HEK293 (cell line): Measurements from ENCODE around the gene KIAA1755.

ENCODE experiments used
- KLF10 ChIP-seq: fragments of 450-650 bp; IDR thresholded peaks from 2 replicates; pipeline ENCODE4 v1.5.1; 2018; ENCODE audit warnings: missing biosample characterization, mild to moderate bottlenecking, missing genetic modification characterization
- ZFHX2 ChIP-seq: fragments of 450-650 bp; formaldehyde crosslinking; conservative IDR thresholded peaks from 2 replicates; pipeline ENCODE4 v1.5.1; 2016; ENCODE audit warnings: missing biosample characterization, missing genetic modification characterization
- ZNF138 ChIP-seq: fragments of 450-650 bp; formaldehyde crosslinking; IDR thresholded peaks from 2 replicates; pipeline ENCODE4 v1.5.1; 2016; ENCODE audit warnings: missing biosample characterization, missing genetic modification characterization, borderline replicate concordance
- ZNF274 ChIP-seq, 2 experiments: fragments of 200-500 bp in 1 of 2; fragments of 450-650 bp in 1 of 2; sonication (Bioruptor generic) in 1 of 2; formaldehyde crosslinking in 1 of 2; IDR thresholded peaks; 2 replicates each; pipeline versions ENCODE4 v1.5.1 to v1.6.1; 2014 to 2016; ENCODE audit warnings: borderline replicate concordance in 1 of 2, inconsistent platforms in 1 of 2, low read length in 1 of 2, missing biosample characterization in 1 of 2, missing genetic modification characterization in 1 of 2
- ZNF654 ChIP-seq: fragments of 450-650 bp; formaldehyde crosslinking; IDR thresholded peaks from 2 replicates; pipeline ENCODE4 v1.5.1; 2016; ENCODE audit warnings: low read depth, missing biosample characterization, missing genetic modification characterization
- ZNF707 ChIP-seq: fragments of 450-650 bp; formaldehyde crosslinking; IDR thresholded peaks from 2 replicates; pipeline ENCODE4 v1.5.1; 2016; ENCODE audit warnings: missing biosample characterization, missing genetic modification characterization
- TF ChIP-seq, protein P1 (sequence below): fragments of 450-650 bp; formaldehyde crosslinking; IDR thresholded peaks from 2 replicates; pipeline ENCODE4 v1.5.1; 2016; ENCODE audit warnings: missing biosample characterization, missing genetic modification characterization
- TF ChIP-seq, protein P2 (sequence below): fragments of 450-650 bp; formaldehyde crosslinking; IDR thresholded peaks from 2 replicates; pipeline ENCODE4 v1.5.1; 2016; ENCODE audit warnings: missing biosample characterization, missing genetic modification characterization
- TF ChIP-seq, protein P3 (sequence below): fragments of 450-650 bp; formaldehyde crosslinking; IDR thresholded peaks from 2 replicates; pipeline ENCODE4 v1.5.1; 2016; ENCODE audit warnings: missing biosample characterization, missing genetic modification characterization, low read depth
- TF ChIP-seq, protein P4 (sequence below): fragments of 450-650 bp; formaldehyde crosslinking; IDR thresholded peaks from 2 replicates; pipeline ENCODE4 v1.5.1; 2016; ENCODE audit warnings: missing biosample characterization, missing genetic modification characterization
- TF ChIP-seq, protein P5 (sequence below): fragments of 450-650 bp; formaldehyde crosslinking; IDR thresholded peaks from 2 replicates; pipeline ENCODE4 v1.5.1; 2016; ENCODE audit warnings: missing biosample characterization, missing genetic modification characterization

DNA sequence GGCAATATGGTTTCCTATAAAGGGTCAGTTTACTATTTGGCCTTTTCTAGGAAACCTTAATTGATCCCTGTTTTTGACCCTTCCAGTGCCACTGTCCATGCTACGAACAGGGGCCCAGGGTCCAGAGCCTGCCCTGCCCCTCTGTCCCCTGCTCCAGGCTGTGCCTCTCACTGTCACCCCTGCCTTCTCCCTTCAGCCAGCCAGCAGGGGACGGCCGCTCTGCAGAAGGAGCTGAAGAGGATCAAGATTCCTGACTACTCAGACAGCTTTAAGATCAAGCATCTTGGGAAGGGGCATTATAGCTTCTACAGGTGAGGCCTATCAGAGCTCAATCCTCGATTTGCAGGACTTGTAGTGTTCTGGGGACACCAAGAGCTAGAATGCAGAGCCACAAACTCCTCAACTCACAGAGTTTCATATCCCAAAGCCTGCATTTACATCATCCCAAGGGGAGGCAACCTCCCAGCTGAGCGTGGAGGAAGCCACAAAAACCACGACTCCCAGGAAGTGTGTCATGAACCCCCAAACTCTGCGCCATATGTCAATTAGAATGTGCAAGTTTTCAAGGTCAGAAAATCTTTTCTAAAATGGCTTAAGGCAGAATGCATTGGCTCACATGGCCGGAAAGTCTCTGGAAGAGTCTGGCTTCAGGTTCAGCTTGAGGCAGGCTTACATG lies 47.0 kb upstream of the KIAA1755 start:
- TF ChIP-seq, protein P1, sequence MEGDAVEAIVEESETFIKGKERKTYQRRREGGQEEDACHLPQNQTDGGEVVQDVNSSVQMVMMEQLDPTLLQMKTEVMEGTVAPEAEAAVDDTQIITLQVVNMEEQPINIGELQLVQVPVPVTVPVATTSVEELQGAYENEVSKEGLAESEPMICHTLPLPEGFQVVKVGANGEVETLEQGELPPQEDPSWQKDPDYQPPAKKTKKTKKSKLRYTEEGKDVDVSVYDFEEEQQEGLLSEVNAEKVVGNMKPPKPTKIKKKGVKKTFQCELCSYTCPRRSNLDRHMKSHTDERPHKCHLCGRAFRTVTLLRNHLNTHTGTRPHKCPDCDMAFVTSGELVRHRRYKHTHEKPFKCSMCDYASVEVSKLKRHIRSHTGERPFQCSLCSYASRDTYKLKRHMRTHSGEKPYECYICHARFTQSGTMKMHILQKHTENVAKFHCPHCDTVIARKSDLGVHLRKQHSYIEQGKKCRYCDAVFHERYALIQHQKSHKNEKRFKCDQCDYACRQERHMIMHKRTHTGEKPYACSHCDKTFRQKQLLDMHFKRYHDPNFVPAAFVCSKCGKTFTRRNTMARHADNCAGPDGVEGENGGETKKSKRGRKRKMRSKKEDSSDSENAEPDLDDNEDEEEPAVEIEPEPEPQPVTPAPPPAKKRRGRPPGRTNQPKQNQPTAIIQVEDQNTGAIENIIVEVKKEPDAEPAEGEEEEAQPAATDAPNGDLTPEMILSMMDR (tag by site-specific recombination), result no peak
- TF ChIP-seq, protein P2, sequence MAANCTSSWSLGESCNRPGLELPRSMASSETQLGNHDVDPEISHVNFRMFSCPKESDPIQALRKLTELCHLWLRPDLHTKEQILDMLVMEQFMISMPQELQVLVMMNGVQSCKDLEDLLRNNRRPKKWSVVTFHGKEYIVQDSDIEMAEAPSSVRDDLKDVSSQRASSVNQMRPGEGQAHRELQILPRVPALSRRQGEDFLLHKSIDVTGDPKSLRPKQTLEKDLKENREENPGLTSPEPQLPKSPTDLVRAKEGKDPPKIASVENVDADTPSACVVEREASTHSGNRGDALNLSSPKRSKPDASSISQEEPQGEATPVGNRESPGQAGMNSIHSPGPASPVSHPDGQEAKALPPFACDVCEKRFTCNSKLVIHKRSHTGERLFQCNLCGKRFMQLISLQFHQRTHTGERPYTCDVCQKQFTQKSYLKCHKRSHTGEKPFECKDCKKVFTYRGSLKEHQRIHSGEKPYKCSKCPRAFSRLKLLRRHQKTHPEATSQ (tag by site-specific recombination), result no peak
- TF ChIP-seq ZNF138 (tag by site-specific recombination), result no peak
- TF ChIP-seq ZNF274 (IDR thresholded peaks at IDR 0.05; ENCODE audit: low read length), result no peak
- no peak for TF ChIP-seq ZNF274 (tag by site-specific recombination; IDR thresholded peaks at IDR 0.05; ENCODE audit: borderline replicate concordance)
- TF ChIP-seq, protein P3, sequence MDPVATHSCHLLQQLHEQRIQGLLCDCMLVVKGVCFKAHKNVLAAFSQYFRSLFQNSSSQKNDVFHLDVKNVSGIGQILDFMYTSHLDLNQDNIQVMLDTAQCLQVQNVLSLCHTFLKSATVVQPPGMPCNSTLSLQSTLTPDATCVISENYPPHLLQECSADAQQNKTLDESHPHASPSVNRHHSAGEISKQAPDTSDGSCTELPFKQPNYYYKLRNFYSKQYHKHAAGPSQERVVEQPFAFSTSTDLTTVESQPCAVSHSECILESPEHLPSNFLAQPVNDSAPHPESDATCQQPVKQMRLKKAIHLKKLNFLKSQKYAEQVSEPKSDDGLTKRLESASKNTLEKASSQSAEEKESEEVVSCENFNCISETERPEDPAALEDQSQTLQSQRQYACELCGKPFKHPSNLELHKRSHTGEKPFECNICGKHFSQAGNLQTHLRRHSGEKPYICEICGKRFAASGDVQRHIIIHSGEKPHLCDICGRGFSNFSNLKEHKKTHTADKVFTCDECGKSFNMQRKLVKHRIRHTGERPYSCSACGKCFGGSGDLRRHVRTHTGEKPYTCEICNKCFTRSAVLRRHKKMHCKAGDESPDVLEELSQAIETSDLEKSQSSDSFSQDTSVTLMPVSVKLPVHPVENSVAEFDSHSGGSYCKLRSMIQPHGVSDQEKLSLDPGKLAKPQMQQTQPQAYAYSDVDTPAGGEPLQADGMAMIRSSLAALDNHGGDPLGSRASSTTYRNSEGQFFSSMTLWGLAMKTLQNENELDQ (tag by site-specific recombination), result no peak
- TF ChIP-seq, protein P4, sequence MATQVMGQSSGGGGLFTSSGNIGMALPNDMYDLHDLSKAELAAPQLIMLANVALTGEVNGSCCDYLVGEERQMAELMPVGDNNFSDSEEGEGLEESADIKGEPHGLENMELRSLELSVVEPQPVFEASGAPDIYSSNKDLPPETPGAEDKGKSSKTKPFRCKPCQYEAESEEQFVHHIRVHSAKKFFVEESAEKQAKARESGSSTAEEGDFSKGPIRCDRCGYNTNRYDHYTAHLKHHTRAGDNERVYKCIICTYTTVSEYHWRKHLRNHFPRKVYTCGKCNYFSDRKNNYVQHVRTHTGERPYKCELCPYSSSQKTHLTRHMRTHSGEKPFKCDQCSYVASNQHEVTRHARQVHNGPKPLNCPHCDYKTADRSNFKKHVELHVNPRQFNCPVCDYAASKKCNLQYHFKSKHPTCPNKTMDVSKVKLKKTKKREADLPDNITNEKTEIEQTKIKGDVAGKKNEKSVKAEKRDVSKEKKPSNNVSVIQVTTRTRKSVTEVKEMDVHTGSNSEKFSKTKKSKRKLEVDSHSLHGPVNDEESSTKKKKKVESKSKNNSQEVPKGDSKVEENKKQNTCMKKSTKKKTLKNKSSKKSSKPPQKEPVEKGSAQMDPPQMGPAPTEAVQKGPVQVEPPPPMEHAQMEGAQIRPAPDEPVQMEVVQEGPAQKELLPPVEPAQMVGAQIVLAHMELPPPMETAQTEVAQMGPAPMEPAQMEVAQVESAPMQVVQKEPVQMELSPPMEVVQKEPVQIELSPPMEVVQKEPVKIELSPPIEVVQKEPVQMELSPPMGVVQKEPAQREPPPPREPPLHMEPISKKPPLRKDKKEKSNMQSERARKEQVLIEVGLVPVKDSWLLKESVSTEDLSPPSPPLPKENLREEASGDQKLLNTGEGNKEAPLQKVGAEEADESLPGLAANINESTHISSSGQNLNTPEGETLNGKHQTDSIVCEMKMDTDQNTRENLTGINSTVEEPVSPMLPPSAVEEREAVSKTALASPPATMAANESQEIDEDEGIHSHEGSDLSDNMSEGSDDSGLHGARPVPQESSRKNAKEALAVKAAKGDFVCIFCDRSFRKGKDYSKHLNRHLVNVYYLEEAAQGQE (tag by site-specific recombination), result no peak
- no peak for TF ChIP-seq ZNF707
- TF ChIP-seq ZNF654 (tag by site-specific recombination), result no peak
- TF ChIP-seq, protein P5, sequence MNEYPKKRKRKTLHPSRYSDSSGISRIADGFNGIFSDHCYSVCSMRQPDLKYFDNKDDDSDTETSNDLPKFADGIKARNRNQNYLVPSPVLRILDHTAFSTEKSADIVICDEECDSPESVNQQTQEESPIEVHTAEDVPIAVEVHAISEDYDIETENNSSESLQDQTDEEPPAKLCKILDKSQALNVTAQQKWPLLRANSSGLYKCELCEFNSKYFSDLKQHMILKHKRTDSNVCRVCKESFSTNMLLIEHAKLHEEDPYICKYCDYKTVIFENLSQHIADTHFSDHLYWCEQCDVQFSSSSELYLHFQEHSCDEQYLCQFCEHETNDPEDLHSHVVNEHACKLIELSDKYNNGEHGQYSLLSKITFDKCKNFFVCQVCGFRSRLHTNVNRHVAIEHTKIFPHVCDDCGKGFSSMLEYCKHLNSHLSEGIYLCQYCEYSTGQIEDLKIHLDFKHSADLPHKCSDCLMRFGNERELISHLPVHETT (tag by site-specific recombination), result no peak
- TF ChIP-seq KLF10 (tag by site-specific recombination), result no peak
- no peak for TF ChIP-seq ZFHX2 (tag by site-specific recombination)
